ENCODE results near the gene ADAMTS6.

ADAMTS6 gene

GRCh38 chr5:65268525-65268924 is 213.2 kb downstream of the ADAMTS6 start:
- DNase-seq = no peak

- DNase-seq = no peak
Observed at GRCh38 chr5:65264420-65264819, 217.3 kb downstream of the ADAMTS6 start.

GRCh38 chr5:65263321-65263720 is 218.4 kb downstream of the ADAMTS6 start:
- no peak for DNase-seq

- no peak for DNase-seq
Observed at GRCh38 chr5:65262649-65263059, 219.1 kb downstream of the ADAMTS6 start.

GRCh38 chr5:65262096-65262495 is 219.6 kb downstream of the ADAMTS6 start:
- no peak for DNase-seq

- DNase-seq = no peak
Observed at GRCh38 chr5:65261499-65261898, 220.2 kb downstream of the ADAMTS6 start.

- DNase-seq = no peak
Observed at GRCh38 chr5:65255294-65255693, 226.4 kb downstream of the ADAMTS6 start.

- DNase-seq = no peak
Observed at GRCh38 chr5:65252977-65253376, 228.7 kb downstream of the ADAMTS6 start.

- no peak for DNase-seq
Observed at GRCh38 chr5:65248896-65249295, 232.8 kb downstream of the ADAMTS6 start.

GRCh38 chr5:65247594-65247993 is 234.1 kb downstream of the ADAMTS6 start:
- DNase-seq = no peak

- no peak for DNase-seq
Observed at GRCh38 chr5:65246741-65247140, 235.0 kb downstream of the ADAMTS6 start.

GRCh38 chr5:65244031-65244430 is 237.7 kb downstream of the ADAMTS6 start:
- DNase-seq = no peak

GRCh38 chr5:65243161-65243560 is 238.6 kb downstream of the ADAMTS6 start:
- no peak for DNase-seq

- DNase-seq = no peak
Observed at GRCh38 chr5:65229841-65230240, 251.9 kb downstream of the ADAMTS6 start.

GRCh38 chr5:65213921-65214525 is 267.7 kb downstream of the ADAMTS6 start:
- peak; percentile 68 for DNase-seq

- DNase-seq = no peak
Observed at GRCh38 chr5:65209341-65209740, 272.4 kb downstream of the ADAMTS6 start.

- no peak for DNase-seq
Observed at GRCh38 chr5:65204966-65205365, 276.8 kb downstream of the ADAMTS6 start.

GRCh38 chr5:65203746-65204145 is 278.0 kb downstream of the ADAMTS6 start:
- DNase-seq = no peak

GRCh38 chr5:65199993-65200675 is 281.6 kb downstream of the ADAMTS6 start:
- DNase-seq = no peak

- DNase-seq = no peak
Observed at GRCh38 chr5:65198456-65199120, 283.1 kb downstream of the ADAMTS6 start.

GRCh38 chr5:65197531-65198455 is 283.9 kb downstream of the ADAMTS6 start:
- no peak for DNase-seq

- DNase-seq = no peak
Observed at GRCh38 chr5:65194871-65195270, 286.8 kb downstream of the ADAMTS6 start.

GRCh38 chr5:65192331-65192730 is 289.4 kb downstream of the ADAMTS6 start:
- no peak for DNase-seq
